ENCODE measurements around the gene BCL2L12.

DNA sequence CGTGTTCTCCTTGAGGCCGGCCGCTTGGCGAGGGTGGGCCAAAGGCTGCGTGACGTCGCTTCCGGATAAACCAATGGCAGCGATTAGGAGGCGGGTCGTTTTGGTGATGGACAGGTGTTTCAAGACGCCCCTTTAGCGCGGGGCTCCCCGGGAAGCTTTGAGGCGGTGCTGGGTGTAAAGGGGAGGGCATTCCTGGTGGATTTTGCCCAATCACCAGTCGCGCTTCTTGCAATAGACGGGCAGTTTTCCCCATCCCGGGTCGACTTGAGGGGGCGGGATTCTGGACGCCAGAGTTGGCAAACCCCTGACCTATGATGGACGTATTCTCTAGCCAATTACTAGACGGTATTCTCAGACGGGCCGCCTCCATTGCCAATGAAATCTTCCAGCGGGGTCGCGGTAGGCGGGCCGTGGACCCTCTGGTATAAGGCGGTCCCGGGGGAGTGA lies 11.1 kb downstream of the BCL2L12 start:
- TF ChIP-seq, protein P1, sequence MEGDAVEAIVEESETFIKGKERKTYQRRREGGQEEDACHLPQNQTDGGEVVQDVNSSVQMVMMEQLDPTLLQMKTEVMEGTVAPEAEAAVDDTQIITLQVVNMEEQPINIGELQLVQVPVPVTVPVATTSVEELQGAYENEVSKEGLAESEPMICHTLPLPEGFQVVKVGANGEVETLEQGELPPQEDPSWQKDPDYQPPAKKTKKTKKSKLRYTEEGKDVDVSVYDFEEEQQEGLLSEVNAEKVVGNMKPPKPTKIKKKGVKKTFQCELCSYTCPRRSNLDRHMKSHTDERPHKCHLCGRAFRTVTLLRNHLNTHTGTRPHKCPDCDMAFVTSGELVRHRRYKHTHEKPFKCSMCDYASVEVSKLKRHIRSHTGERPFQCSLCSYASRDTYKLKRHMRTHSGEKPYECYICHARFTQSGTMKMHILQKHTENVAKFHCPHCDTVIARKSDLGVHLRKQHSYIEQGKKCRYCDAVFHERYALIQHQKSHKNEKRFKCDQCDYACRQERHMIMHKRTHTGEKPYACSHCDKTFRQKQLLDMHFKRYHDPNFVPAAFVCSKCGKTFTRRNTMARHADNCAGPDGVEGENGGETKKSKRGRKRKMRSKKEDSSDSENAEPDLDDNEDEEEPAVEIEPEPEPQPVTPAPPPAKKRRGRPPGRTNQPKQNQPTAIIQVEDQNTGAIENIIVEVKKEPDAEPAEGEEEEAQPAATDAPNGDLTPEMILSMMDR (IDR thresholded peaks at IDR 0.05; ENCODE audit: borderline replicate concordance, extremely low read depth, low read length, poor library complexity, severe bottlenecking) = no peak
- no peak for TF ChIP-seq EZH2 (IDR thresholded peaks at IDR 0.05; ENCODE audit: borderline replicate concordance, low read depth, low read length, severe bottlenecking)

Data from DND-41 (cell line).